Stomach (tissue), 9 donors: ENCODE results near the gene KLK13. TPM values are rescaled to one million over a fixed set of nuclear protein-coding genes. Genes with fewer than 3 reads are reported as not detected.
A peak's percentile ranks its signal among the peaks of the same experiment; 100 is the strongest.

Source experiments
- DNase-seq, 2 donors: peaks; one replicate each; pipeline versions ENCODE4 v3.0.0 to v3.0.0-alpha.2; 2013 to 2019
- H3K27ac ChIP-seq, 5 donors: fragments of 200-600 bp in 4 of 5; sonication (generic) in 4 of 5; one replicate each; pipeline ENCODE4 v1.5.1; 2013 to 2019; ENCODE audit warnings: mild to moderate bottlenecking in 1 of 5, moderate library complexity in 1 of 5
- H3K27me3 ChIP-seq, 3 donors: fragments of 200-600 bp; sonication (generic); one replicate each; pipeline ENCODE4 v1.5.1; 2017 to 2019; ENCODE audit warnings: mixed run types in 1 of 3
- H3K36me3 ChIP-seq, 4 donors: fragments of 200-600 bp; sonication (generic); 1 replicate in 3 of 4; 2 replicates in 1 of 4; pipeline ENCODE4 v1.5.1; 2016 to 2019
- H3K4me1 ChIP-seq, 4 donors: fragments of 200-600 bp; sonication (generic); one replicate each; pipeline ENCODE4 v1.5.1; 2016 to 2019
- H3K4me3 ChIP-seq, 4 donors: fragments of 200-600 bp; sonication (generic) in 3 of 4; one replicate each; pipeline ENCODE4 v1.5.1; 2016 to 2019; ENCODE audit warnings: mild to moderate bottlenecking in 1 of 4
- H3K9me3 ChIP-seq, 4 donors: fragments of 200-600 bp; sonication (generic); one replicate each; pipeline ENCODE4 v1.5.1; 2016 to 2019
- CTCF ChIP-seq, 7 experiments: fragments of 450-650 bp in 4 of 7; fragments of 200-600 bp in 3 of 7; sonication (generic) in 3 of 7; IDR thresholded peaks; one replicate each; pipeline ENCODE4 v1.5.1; 2016 to 2019; ENCODE audit warnings: antibody characterized with exemption in 7 of 7, control low read depth in 2 of 7, mild to moderate bottlenecking in 1 of 7
- EP300 ChIP-seq: sonication (generic); formaldehyde crosslinking; IDR thresholded peaks from one replicate; pipeline ENCODE4 v1.6.1; 2017; ENCODE audit warnings: antibody characterized with exemption
- POLR2A ChIP-seq, 4 donors: fragments of 450-650 bp; IDR thresholded peaks; one replicate each; pipeline ENCODE4 v1.6.1; 2016; ENCODE audit warnings: antibody characterized with exemption in 4 of 4, control low read depth in 2 of 4, mild to moderate bottlenecking in 1 of 4, moderate library complexity in 1 of 4
- POLR2AphosphoS5 ChIP-seq, 3 donors: sonication (generic); formaldehyde crosslinking; IDR thresholded peaks; one replicate each; pipeline ENCODE4 v1.6.1; 2016; ENCODE audit warnings: antibody characterized with exemption in 3 of 3
- WGBS, 5 donors: extraction: QIAGEN DNeasy Blood & Tissue Kit in 3 of 5; methylation state at CpG; one replicate each; pipeline versions ENCODE4 v1.1.5 to v1.1.7; 2013 to 2018; 5-methylcytosine and 5-hydroxymethylcytosine counted together
- intact Hi-C: fragments of 100-400 bp; cut with DNase I; formaldehyde crosslinking; loops from one replicate; pipeline ENCODE4 v1.15.1; 2023; ENCODE audit warnings: low total_unique reads
- polyA plus RNA-seq, 3 donors: library from polyadenylated mRNA; stranded (reverse); fragments of 200-250 nt; gene quantifications; one replicate each; pipeline ENCODE4 v1.2.3, GENCODE V29; 2013
- total RNA-seq, 5 donors: library from RNA; depleted of rRNA; stranded (reverse); fragments of >200 nt; gene quantifications; one replicate each; pipeline versions ENCODE4 v1.1.0 to v1.2.3, GENCODE V29; 2014 to 2016
- donor health status: healthy with polysubstance abuse.
- donor health status: Bipolar disorder and iron deficiency.
- donor health status: healthy.

The KLK13 gene
- total and polyA plus RNA-seq, 8 donors, result 3.2 to 82.1 (median 9.7) TPM; not detected in 4

GRCh38 chr19:51022526-51022925 is 42.4 kb downstream of the KLK13 start:
- peaks cover 18 to 56% (median 37%) of the 10 kb centered on the region in 4 donors for H3K4me1 ChIP-seq
- WGBS, 5 donors, result 63 to 69% (median 67%) methylated on average over 14 of the region's 14 CpGs
- H3K27ac ChIP-seq, result no peak overlapping the region
- no peak for TF ChIP-seq POLR2AphosphoS5 (IDR thresholded peaks at IDR 0.05)
- no peak for TF ChIP-seq EP300
- no peak for TF ChIP-seq POLR2A (IDR thresholded peaks at IDR 0.05)
- no peak for TF ChIP-seq CTCF (IDR thresholded peaks at IDR 0.05)
- H3K27me3 ChIP-seq, result peaks cover 0 to 80% (median 22%) of the 10 kb centered on the region in 3 donors
- intact Hi-C loops, result no loop called here
- no peak overlapping the region for H3K4me3 ChIP-seq
- no peaks in the 10 kb centered on the region for H3K9me3 ChIP-seq
- no peaks in the 10 kb centered on the region for H3K36me3 ChIP-seq
- DNase-seq, result no peak

GRCh38 chr19:51020988-51021651 is 43.8 kb downstream of the KLK13 start:
- H3K27ac ChIP-seq, result peak overlapping the region in 1 of 5 donors; percentile 46
- H3K4me1 ChIP-seq, result peaks cover 27 to 59% (median 48%) of the 10 kb centered on the region in 4 donors
- no peaks in the 10 kb centered on the region for H3K36me3 ChIP-seq
- 28 to 33% (median 30%) methylated on average over 7 of the region's 7 CpGs for WGBS, 5 donors
- TF ChIP-seq EP300, result no peak
- TF ChIP-seq CTCF (IDR thresholded peaks at IDR 0.05), result peak in 5 of 7 experiments; percentile 27 to 75 (median 46)
- no peaks in the 10 kb centered on the region for H3K9me3 ChIP-seq
- H3K27me3 ChIP-seq, result peaks cover 8 to 82% (median 32%) of the 10 kb centered on the region in 3 donors
- H3K4me3 ChIP-seq, result no peak overlapping the region
- intact Hi-C loops, result no loop called here
- DNase-seq, result peak; percentile 34 to 72

GRCh38 chr19:51019544-51019925 is 45.4 kb downstream of the KLK13 start, which contains the start of gene KLK10:
TSS of gene KLK10 (minus strand) at chr19:51019709. CDS start at chr19:51019130, 579 bp downstream.
- WGBS, 5 donors, result 2 to 4% (median 3%) methylated on average over 6 to 14 of the region's 14 CpGs
- peaks cover 8 to 82% (median 43%) of the 10 kb centered on the region in 3 donors for H3K27me3 ChIP-seq

More at GRCh38 chr19:51019544-51019925, 45.4 kb downstream of the KLK13 start, which contains the start of gene KLK10:
- Histone ChIP-seq H3K36me3 (no peaks in the 10 kb centered on the region), H3K4me1 (peaks cover 27 to 48% (median 45%) of the 10 kb centered on the region in 4 donors), H3K27ac (peak within 1 kb of the TSS in 2 of 5 donors; percentile 12 to 46), H3K4me3 (peak within 1 kb of the TSS; percentile 29 to 54 (median 40)), H3K9me3 (no peaks in the 10 kb centered on the region)
- no peak for TF ChIP-seq POLR2AphosphoS5 (IDR thresholded peaks at IDR 0.05)
- TF ChIP-seq CTCF (IDR thresholded peaks at IDR 0.05), result no peak
- no peak for TF ChIP-seq POLR2A (IDR thresholded peaks at IDR 0.05)
- no peak for TF ChIP-seq EP300
- intact Hi-C loops, result loop anchor here (2.0 kb wide), 1 partner anchor 75 kb away; no protein-coding TSS in a partner anchor
- no peak for DNase-seq
